HG03064 (cell line): ENCODE results near the gene ARV1.
A peak's percentile ranks its signal among the peaks of the same experiment; 100 is the strongest.

Experiments
- ATAC-seq: cut with Tn5 transposase; IDR thresholded peaks from one replicate; pipeline ENCODE4 v1.9.1; 2021; ENCODE audit warnings: low read depth; ENCODE audit not compliant: unreplicated experiment

Gene ARV1

GRCh38 chr1:230978491-230979388 lies at the start of gene ARV1, which contains the start of gene TTC13:
TSS of gene ARV1 (plus strand) at chr1:230979094. CDS start at chr1:230979106, 12 bp downstream.
TSS of gene TTC13 (minus strand) at chr1:230978861. CDS start at chr1:230978830, 31 bp downstream.
- peak; percentile 92 for ATAC-seq

GRCh38 chr1:230930986-230931385 lies 47.9 kb upstream of the ARV1 start:
- ATAC-seq: no peak

- ATAC-seq: no peak
Measured at GRCh38 chr1:230935852-230936251, 43.0 kb upstream of the ARV1 start.

GRCh38 chr1:230936475-230936874 lies 42.4 kb upstream of the ARV1 start:
- no peak for ATAC-seq

- no peak for ATAC-seq
Measured at GRCh38 chr1:230937371-230937770, 41.5 kb upstream of the ARV1 start.

- ATAC-seq: no peak
Measured at GRCh38 chr1:230938924-230939368, 39.9 kb upstream of the ARV1 start.

- ATAC-seq: no peak
Measured at GRCh38 chr1:230939806-230940489, 38.9 kb upstream of the ARV1 start.

GRCh38 chr1:230940848-230941247 lies 38.0 kb upstream of the ARV1 start:
- no peak for ATAC-seq

- no peak for ATAC-seq
Measured at GRCh38 chr1:230943048-230943593, 35.8 kb upstream of the ARV1 start.

GRCh38 chr1:230948301-230948700 lies 30.6 kb upstream of the ARV1 start:
- no peak for ATAC-seq

GRCh38 chr1:230948903-230949302 lies 30.0 kb upstream of the ARV1 start:
- ATAC-seq: no peak

GRCh38 chr1:230950404-230950803 lies 28.5 kb upstream of the ARV1 start:
- ATAC-seq: no peak

- ATAC-seq: peak; percentile 66
Measured at GRCh38 chr1:230957580-230957989, 21.3 kb upstream of the ARV1 start.

GRCh38 chr1:230958370-230958769 lies 20.5 kb upstream of the ARV1 start:
- ATAC-seq: no peak

GRCh38 chr1:230964896-230965295 lies 14.0 kb upstream of the ARV1 start:
- no peak for ATAC-seq

GRCh38 chr1:230965535-230965934 lies 13.4 kb upstream of the ARV1 start:
- ATAC-seq: no peak

- ATAC-seq: no peak
Measured at GRCh38 chr1:230966358-230966873, 12.5 kb upstream of the ARV1 start.

- ATAC-seq: no peak
Measured at GRCh38 chr1:230970432-230970831, 8.5 kb upstream of the ARV1 start.

GRCh38 chr1:230971771-230972170 lies 7.1 kb upstream of the ARV1 start:
- ATAC-seq: no peak

- peak; percentile 58 for ATAC-seq
Measured at GRCh38 chr1:230972855-230973271, 6.0 kb upstream of the ARV1 start.

- ATAC-seq: no peak
Measured at GRCh38 chr1:230975636-230976035, 3.3 kb upstream of the ARV1 start.
